Tongue (tissue), 2 donors: ENCODE results near the gene EYA2. TPM values are rescaled to one million over a fixed set of nuclear protein-coding genes. Genes with fewer than 3 reads are reported as not detected.

Experiments
- DNase-seq: peaks from one replicate; pipeline ENCODE4 v3.0.0-alpha.2; 2015
- total RNA-seq: library from RNA; depleted of rRNA; stranded (reverse); fragments of >200 nt; gene quantifications from one replicate; pipeline ENCODE4 v1.2.3, GENCODE V29; 2014

Gene EYA2
- total RNA-seq, 1 donor from 2014 or later: 1.3 TPM

DNA sequence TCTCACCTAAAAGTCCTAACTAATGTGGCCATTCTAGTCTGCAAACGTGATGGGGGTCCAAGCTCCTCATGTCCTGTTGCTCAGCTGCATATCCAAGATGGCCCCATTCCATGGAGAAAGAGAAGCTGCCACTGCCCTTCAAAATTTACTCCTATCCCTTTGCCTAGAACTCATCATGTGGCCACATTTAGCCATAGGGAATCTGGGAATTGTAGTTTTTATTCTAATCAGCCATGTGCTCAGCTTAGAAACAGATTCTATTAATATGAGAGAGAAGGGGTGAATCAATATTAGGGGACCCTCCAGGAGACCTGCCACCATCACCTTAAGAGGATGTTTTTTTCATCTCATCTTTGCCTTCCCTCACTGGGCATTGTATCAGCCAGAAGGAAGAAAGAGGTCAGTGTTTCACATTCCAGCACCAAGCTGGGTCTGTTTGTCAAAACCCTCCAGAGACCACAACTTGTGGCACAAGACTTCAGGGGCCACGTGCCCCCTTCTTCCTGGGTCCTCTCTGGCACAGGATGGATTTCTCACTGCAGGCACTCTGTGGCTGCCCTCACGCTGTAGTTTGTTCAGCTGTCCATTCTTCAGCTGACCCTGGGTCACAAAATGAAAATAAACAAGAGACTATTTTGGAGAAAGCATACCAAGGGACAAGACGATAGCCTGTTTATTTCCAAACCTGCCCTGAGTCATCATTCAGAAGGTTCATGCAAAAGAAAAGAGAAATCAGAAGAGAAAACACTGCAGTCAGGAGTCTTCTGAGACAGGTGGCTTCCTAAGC, 172.0 kb downstream of the EYA2 start:
- no peak for DNase-seq

DNA sequence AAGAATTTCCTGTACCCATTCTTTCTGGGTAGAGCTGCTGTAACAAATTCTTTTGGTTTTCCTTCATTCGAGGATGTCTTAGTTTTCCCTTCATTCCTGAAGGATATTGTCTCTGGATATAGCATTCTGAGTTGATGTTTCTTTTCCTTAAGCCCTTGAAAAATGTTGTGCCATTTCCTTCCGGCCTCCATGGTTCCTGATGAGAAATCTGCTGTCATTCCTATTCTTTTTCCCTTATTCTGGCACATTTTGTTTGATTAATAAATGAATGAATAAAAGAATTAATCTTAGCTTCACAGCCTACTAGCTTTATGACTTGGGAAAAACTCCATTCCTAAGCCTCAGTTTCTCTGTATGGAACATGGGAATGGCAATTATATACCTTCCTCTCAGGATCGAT, 173.1 kb downstream of the EYA2 start:
- no peak for DNase-seq

DNA sequence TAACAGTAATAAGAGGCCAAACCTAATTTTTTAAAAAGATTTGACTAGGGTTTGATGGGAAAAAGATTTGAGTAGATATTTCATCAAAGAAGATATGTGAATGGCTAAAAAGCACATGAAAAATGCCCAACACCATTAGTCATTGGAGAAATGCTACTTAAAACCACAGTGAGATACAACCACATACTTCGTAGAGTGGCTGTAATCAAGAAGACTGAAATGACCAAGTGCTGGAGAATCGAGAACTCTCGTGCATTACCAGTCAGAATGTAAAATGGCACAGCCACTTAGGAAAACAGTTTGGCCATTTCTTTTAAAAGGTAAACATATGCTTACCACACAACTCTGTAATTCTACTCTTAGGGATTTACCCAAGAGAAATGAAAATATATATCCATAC, 175.5 kb downstream of the EYA2 start:
- DNase-seq: no peak

DNA sequence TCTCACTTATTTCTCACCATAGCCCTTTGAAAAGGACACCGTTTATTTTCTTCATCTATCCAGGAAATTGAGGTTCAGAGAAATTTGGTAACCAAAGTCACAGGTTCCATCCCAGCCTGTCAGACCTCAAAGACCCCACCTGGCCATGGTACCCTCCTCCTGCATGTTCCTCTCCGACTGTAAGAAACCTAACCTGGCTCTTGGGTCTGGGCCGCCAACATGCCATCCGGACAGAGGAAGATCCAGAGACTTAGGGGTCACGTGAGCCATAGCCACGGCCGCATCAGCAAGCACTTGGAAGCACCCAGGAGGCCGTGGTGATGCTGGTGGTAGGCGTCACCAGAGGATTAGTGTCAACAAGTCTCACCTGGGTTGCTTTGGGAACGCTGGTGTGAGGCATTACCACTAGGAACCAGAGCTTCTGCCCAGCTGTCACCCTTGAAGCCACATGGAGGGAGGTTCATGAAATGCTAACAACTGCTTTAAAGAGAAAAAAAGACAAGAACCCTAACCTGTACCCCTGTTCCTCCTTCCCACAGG, 177.1 kb downstream of the EYA2 start:
- DNase-seq: no peak

DNA sequence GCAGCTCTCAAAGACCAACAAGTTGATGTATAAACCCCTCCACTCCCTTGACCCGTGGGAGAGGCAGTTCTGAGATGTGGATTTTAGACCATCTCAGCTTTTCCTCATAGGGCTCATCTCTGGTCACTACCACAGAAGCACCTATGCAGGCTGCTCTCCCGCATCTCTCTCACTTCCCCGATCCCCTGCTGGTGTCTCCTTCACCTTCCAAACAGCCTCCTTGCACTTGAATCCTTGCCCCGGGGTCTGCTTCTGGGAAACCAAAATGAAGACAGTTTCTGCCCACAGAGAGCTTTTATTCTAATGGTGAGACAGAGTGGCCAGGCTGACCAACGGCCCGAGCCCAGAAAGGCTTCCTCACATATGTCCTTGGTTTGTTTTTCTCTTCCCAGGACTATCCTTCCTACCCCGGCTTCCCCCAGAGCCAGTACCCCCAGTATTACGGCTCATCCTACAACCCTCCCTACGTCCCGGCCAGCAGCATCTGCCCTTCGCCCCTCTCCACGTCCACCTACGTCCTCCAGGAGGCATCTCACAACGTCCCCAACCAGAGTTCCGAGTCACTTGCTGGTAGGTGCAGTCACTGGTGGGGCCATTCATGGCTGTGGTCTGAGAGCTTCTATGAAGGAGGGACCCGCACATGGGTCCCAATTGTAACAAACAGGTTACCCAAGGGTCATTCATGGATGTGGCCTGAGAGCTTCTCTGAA, 179.3 kb downstream of the EYA2 start:
- no peak for DNase-seq

DNA sequence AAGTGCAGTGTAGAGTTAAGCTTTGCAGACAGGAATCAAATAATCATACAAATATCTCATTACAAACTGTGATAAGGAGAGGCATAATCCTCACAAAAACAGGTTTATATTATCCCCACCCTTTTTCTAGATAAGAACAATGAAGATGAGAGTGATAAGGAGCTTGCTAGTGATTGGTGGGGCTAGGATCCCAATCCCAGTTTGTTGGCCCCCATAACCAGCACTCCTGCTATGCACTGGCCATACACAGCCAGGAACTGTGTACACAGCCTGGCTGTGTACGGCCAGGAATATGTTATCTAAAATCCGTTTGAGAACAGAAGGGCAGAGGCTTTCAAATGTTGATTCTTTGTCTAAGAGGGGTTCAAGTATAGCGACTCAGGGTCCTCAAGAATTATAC, 180.6 kb downstream of the EYA2 start:
- no peak for DNase-seq

DNA sequence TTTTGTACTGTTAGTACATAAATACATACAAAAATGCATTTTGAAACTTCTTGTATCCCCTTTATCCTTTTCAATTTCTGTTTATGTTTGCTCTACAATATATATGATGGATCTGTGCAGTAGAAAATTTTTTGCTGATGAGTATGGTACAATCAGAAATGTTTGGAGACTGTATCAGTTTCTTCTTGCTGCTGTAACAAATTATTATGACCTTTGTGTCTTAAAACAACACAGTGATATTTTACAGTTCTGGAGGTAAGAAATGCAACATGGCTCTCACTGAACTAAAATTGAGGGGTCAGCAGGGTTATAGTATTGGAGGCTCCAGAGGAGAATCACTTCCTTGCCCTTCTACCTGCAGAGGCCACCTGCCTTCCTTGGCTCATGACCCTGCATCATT, 184.4 kb downstream of the EYA2 start:
- no peak for DNase-seq

DNA sequence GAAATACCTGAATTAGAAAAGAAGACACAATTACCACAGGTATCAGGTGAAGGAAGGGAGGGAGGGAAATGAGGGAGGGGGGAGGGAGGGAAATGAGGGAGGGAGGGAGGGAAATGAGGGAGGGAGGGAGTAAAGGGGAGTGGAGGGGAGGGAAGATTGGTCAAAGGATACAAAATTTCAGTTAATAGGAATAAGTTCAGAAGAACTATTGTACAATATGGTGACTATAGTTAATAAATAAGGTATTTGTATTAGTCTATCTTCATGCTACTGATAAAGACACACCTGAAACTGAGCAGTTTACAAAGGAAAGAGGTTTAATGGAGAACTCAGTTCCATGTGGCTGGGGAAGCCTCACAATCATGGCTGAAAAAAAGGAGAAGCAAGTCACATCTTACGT, 185.7 kb downstream of the EYA2 start:
- DNase-seq: no peak

DNA sequence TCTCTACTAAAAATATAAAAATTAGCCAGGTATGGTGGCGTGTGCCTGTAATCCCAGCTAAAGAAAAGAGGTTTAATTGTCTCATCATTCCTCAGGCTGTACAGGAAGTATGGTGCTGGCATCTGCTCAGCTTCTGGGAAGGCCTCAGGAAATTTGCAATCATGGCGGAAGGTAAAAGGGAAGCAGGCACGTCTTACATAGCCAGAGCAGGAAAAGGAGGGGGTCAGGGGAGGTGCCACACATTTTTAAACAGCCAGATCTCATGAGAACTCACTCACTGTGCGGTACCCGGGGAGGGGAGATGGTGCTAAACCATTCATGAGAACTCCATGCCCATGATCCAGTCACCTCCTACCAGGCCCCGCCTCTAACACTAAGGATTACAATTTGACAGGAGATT, 191.7 kb downstream of the EYA2 start:
- no peak for DNase-seq

DNA sequence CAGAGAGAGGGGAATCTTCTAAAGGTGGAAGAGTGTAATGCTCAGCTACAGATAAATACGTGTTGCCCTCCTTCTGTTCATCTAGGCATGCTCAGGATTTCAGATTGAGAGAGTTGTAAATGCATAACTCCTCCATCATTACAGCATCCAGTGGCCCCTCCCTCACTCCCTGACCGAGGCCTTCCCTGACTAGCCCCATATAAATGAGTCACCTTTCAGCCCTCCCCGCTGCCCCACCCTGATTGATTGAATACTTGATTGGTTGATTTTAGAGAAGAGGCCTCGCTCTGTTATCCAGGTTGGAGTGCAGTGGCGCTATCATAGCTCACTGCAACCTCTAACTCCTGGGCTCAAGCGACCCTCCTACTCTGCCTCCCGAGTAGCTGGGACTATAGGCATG, 193.7 kb downstream of the EYA2 start:
- DNase-seq: no peak

DNA sequence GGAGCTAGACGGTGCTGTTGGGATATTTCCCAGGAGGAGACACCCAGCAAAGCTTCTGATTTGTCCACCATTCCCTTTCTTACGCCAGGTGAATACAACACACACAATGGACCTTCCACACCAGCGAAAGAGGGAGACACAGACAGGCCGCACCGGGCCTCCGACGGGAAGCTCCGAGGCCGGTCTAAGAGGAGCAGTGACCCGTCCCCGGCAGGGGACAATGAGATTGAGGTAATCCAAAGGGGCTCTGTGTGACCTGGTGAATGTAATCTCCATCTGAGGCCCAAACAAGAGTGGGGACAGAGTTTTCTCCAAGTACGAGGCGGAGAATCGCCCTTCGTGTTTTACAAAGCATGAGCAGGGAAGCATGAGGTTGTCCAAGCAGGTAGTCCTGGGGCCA, 194.5 kb downstream of the EYA2 start:
- no peak for DNase-seq

DNA sequence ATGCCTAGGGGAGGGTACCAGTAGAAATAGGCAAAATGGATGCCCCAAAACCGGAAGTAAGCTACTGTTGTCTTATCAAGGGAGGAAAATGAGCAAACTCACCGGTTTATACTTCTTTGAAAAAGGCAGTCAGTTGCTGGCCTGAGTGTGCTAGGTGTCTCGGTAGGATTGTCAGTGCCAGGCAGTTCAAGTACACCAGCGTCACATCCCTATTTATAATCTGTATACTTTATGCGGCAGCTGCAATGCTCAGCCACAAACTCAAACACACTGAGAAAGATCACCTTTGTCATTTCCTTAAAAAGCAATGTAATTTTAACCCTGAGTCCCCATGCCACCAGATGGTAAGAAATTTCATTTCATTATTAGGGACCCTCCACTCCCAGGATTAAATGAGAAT, 196.2 kb downstream of the EYA2 start:
- peak; percentile 33 for DNase-seq

DNA sequence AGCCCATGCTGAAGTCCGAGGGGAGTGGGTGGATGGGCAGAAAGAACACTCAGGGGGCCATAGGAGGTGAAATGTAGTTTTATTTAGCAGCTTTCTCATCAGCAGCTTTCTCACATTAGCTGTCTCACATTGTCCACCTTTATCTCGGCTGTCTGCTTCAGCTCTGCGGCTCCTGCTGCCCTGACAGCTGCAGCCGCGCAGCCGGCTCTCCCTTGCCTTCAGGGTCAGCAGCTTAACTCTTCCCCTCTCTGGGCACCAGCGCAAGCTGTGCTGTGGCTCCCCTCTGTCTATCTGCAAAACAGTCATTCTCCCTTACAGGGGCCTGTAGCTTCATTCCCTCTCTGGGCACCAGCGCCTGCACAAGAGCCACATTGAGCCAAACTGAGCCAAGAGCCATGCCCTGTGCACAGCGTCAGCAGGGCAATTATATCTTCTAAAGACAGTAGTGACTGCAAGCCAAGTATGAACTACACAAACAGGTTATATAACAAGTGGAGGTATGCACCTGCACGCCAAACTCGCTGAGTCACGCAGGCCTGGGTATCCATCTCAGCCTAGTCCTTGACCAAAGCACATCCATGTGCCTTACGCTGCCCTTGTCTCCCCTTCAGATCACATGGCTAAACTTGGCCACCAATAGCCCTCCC, 198.8 kb downstream of the EYA2 start:
- DNase-seq: peak; percentile 38

DNA sequence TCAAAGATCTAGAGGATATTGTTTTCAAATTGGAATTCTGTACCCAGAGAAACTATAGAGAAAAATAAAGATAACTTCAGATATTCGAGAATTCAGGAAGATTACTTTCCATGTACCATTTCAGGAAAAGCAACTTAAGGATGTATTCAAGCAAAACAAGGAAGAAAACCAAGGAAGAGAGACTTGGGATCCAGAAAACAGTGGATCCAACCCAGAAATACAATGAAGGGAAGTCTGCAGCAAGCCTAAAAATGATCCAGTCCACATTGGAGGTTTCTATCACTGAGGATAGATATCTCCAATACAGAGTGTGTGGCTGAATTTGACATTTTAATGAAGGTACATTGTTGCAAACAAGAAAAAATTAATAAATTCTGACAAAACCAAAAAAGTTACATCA, 201.0 kb downstream of the EYA2 start:
- no peak for DNase-seq

DNA sequence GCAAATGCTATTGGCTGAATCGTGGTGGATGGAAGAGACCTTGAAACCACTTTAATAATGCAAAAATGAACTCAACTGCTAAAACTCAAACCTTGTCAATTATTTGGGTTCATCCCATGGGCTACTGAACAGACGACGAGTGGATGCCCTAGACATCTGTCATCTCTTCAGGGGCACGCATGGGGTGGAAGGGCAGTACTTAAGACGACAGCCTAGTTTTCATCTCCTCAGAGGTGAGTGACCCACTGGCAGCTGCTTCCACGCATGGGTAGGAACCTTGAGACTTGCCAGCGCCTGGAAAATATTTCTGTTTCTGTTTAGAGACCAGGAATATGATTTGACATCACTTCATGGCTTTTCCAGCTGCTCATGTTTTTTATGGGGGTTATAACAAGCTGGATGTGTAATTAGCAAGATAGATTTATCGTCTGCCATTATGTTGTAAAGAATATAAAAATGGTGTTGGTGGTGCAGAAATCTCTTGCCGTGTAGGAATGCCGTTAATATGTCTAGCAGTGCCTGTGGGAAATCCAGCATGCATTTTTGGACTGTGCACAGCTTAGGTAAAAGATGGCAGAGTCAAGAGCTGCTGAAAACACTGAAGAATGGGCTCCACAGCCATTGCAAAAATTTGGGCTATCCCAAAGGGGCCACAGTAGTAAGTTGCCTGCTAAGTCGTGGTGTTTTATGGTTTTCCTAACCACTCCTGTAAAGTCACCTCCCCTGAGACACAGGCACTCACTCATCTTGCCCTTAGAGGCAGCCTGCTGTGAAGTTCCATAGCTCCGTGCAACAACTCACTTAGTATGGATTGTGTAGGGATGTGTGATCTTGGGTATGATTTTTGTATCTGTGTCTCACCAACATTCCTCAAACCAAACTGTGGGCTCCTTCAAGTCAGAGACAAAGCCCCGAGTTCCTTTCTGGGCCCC, 203.3 kb downstream of the EYA2 start:
- peak; percentile 40 for DNase-seq

DNA sequence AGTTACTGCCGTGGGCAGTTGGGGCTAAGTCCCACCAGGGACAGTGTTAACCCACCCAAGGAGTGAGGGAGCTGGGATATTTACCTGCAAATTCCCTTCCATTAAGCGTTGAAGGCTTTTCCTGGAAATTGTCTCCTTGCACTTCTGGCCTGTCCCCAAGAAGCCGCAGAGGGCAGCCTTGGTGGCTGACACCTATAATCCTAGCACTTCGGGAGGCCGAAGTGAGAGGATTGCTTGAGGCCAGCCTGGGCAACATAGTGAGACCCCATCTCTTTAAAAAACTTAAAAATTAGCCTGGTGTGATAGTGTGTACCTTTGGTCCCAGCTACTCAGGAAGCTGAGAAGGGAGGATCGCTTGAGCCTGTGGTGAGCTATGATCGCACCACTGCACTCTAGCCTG, 204.4 kb downstream of the EYA2 start:
- no peak for DNase-seq

DNA sequence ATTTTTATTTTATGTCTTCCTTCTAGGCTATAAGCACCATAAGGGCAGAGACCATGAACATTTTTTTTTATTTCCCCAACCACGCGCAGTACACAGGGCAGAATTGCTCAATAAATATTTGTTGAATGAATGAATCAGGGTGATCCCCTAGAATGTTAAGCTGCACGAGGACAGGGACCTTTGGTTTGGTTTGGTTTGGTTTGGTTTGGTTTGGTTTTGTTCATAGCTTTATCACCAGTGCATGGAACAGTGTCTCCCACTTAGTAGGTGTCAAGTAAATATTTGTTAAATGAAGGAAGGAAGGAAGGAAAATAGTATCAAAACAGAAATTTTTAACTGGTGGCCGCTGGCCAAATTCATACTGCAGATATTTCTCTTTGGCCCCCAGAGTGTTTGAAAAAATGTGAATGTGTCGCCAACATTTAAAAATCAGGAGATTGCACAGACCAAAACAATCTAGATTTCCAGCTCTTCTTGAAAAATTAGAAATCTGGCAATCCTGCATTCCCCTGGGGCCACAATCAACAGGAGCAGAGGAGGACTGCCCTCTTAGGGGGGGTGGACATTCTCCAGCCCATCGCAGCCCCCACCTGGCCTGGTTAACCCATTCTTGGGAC, 205.3 kb downstream of the EYA2 start:
- peak; percentile 56 for DNase-seq

DNA sequence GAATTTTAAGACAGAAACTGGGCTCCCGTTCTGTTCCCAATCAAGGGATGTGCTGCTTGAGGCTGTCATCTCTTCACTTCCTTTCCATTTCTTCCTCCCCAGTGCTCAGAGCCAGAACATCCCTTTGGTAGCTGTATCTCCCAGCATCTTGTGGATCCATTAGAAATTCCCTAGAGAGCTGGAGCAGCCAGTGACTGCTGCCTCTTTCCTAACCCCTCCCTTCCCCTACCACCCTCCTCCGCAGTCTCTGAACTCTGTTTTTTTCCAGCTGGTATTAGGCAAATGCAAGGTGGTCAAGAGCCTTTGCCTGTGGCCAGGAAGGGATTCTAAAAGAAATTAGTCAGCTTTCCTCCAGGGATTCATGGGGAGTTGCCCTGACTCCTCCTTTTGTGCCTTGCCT, 208.0 kb downstream of the EYA2 start:
- DNase-seq: no peak

DNA sequence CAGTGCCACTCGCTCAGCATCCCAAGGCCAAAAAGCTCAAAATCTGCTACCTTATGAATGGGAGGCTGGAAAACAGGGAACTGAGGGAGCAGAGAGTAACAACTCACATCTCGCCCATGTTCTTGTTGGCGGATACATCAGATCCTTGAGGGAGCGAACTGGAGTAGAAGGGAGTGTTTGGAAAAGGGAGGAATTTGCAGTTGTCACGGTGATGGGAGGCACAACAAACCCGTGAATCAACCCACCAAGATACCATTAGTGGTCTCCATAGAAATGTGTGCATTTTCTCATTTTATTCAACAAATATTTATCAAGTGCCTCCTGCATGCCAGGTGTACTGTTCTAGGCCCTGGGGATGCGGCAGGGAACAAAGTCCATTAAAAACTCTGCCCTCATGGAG, 212.1 kb downstream of the EYA2 start:
- no peak for DNase-seq

DNA sequence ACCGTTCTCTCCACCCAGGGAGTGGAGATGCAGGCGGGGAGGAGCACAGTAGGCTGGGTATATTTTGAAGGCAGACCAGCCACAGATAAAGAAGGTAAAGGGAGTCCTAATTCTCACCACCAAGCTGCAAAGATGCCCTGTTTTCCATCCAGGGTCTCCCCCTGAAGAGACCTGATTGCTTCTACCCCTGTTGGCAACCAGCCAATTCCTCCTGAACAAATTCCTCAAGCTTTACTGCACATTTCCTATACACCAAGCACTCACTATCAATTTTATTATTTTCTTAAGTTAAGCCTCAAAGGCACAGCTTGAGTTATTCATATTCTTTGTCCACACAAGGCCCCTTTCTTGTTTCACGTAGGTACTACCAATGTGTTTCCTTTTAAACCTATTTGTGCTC, 214.4 kb downstream of the EYA2 start:
- DNase-seq: no peak

DNA sequence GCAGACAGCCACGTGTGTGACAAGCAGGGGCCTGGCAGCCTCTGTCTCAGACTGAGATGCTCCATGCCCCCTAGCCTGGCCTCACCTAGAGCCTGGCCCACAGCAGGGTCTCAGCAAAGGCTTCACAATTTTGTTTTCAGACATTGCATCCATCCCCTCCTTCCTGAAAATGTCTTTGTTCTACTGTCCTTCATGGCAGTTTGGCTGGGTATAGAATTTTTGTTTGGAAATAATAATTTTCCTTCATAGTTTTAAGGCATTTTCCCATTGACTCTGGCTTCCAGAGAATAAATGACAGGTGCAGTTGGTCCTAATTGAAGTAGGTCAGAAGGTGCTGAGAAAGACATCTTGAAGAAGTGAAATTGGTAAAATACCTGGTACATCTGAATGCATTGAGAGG, 216.2 kb downstream of the EYA2 start:
- DNase-seq: no peak

DNA sequence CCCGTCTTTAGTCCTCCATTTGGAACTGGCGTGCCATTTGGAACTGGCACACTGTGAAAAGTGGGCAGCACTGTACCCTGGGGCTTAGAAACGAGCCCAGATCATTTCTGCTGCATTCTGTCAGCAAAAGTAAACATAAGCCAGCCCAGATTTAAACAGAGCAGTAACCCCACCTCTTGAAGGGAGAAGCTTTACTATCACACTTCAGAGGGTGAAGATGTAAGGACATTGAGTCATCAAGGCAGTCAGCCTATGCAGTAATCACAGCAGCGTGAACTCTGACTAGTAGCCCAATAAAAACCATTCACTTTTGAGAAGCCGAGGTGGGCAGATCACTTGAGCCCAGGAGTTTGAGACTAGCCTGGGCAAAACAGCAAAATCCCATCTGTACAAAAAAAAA, 216.9 kb downstream of the EYA2 start:
- DNase-seq: no peak
